HG03565 (cell line): ENCODE data around the gene DPF1.
A peak's percentile ranks its signal among the peaks of the same experiment; 100 is the strongest.
"Not testable (repeated sequence)": the region's sequence is repeated elsewhere in the genome, so short reads cannot be mapped to it uniquely, and the experiment has no call there.

ENCODE experiments used
- ATAC-seq: cut with Tn5 transposase; IDR thresholded peaks from one replicate; pipeline ENCODE4 v1.9.1; 2021; ENCODE audit warnings: mild to moderate bottlenecking, moderate library complexity; ENCODE audit not compliant: unreplicated experiment

DPF1 gene

DNA sequence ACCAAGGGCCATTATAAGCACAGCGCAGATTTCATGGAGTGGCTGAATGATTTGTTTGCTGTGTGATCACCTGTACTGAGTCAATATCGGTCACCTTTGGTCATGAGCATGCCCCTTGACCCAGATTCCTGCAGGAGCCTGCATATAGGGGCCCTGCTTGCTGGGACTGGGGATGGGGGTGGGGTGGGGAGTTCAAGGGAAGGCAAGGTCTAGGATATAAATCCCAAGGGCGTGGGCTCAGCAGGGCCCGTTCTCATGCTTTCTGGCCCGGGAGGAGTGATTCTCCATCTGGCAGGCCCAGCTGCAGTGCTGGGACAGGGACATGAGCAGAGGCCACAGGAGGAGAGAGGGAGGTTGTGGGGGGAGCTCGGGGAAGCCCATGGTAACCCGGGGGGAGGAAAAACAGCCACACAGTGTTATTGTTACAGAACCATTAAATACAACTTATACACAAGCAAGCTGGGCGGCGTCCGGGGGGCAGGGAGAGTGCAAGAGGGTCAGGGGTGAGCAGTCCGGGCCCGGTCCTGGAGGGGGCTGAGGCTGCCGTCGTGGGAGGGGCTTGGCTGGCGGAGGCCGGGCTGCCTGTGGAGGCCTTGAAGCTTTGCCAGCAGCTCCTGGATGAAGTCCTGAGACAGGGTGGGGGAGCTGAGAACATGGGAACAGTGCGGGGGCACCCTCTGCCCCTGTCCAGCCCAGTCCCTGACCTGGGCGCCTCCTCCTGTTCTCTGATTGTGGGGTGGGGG is 27.0 kb upstream of the DPF1 start:
- no peak for ATAC-seq

DNA sequence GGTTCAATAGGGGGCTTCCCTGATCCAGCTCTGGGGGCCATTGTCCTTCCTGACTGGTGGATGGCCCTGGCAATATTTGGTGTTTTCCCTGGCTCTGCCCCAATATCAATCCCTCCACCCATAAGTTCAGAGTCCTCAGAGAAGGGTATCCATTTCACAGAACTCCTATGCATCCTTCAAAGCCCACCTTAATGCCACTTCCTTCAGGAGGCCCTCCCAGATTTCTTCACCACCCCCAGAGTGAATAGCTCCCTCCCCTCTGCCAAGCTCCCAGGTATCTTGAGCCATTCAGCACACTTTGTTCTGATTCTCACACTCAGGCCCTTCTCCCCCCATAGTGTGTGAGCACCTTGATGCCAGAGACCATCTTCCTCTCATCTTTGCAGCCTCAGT is 26.4 kb upstream of the DPF1 start:
- ATAC-seq: no peak

DNA sequence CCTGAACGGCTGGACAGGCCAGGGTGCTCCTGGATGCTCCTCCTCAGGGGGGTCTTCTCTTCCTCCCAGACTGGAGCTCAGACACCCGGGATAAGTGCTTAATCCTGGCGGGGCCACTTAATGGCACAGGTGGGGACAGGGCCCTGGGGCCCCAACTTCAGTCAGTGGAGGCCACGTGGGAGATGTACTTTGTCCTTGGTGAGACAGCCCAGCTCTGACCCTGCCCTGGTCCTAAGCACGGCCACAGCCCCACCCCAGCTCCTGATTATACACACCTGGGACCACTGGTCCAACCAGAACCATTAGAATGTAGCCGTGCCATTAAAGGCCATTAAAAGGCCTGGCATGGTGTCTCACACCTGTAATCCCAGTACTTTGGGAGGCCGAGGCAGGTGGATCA is 24.4 kb upstream of the DPF1 start:
- no peak for ATAC-seq

DNA sequence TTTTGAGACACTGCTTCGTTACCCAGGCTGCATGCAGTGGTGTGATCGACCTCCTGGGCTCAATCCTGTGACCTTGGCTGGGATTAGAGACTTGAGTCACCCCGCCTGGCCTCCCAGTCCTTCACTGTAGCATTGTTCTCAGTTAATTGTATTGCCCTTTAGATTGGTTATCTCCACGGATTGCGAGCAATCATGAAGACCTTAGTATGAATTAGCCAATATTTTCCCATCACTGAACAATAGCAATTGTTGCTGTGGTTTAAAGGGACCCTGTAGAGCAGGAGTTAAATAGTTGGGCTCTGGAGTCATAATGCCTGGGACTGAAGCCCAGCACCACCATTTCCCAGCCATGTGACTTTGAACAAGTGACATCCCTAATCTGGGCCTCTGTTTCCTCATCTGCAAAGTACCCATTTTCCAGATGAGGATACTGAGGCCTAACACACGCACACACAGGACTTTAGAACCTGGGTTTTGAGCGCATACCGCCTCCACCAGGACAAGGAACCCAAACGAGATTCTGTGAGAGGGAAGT is 23.8 kb upstream of the DPF1 start:
- ATAC-seq: no peak

DNA sequence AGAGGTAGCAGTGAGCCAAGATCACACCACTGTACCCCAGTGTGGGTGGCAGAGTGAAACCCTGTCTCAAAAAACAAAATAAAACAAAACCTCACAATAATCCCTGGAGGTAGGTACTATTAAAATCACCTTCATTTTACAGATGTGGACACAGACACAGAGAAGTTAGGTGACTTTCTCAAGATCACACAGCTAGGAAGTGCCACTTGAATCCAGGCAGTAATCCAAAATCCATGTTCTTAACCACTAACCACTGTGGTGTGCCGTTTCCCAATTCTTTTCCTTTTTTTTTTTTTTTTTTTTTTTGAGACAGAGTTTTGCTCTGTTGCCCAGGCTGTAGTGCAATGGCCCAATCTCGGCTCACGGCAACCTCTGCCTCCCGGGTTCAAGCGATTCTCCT is 23.1 kb upstream of the DPF1 start:
- ATAC-seq: no peak

DNA sequence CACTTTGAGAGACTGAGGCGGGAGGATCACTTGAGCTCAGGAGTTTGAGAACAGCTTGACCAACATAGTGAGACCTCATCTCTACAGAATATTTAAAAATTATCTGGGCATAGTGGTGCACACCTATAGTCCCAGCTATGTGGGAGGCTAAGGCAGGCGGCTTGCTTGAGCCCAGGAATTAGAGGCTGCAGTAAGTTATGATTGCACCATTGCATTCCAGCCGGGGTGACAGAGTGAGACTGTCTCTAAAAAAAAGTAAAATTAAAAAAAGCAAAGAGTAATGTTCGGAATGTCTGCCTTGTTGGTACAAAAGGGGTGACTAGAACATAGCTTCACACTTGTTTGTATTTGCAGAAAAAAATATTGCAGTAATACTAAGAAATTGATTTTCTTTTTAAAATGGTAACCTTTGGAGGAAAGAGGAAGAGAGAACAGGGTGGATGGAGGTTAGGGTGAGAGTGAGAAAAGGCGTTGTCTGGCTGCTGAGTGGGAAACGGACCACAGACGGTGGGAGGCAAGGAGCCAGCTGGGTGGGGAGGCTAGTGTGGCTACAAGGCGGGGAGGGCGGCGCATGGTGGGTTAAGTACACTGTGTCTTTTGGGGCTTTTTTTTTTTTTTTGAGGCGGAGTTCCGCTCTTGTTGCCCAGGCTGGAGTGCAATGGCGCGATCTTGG is 21.9 kb upstream of the DPF1 start:
- ATAC-seq: no peak

DNA sequence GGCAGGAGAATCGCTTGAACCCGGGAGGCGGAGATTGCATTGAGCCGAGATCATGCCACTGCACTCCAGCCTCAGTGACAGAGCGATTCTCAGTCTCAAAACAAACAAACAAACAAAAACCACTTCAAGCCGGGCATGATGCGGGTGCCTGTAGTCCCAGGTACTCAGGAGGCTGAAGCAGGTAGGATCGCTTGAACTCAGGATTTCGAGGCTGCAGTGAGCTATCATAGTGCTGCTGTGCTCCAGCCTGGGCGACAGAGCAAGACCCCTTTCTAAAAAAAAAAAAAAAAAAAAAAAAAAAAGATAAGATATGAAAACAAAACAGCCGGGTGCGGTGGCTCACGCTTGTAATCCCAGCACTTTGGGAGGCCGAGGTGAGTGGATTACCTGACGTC is 19.3 kb upstream of the DPF1 start:
- ATAC-seq: no peak

DNA sequence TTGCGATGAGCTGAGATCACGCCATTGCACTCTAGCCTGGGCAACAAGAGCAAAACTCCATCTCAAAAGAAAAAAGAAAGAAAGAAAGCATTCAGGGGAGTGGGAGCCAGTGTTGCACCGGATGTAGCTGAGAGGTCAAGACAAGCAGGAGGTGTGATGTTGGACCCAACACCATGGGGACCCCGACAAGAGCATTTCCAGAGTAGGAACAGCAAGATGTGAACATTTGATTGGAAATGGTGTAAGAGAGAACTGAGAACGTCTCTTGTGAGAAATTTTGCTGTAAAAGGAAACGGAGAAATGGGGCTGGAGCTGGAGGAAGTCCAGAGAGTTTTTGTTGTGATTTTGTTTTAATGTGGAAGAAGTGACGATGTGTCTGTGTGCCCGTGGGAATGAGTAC is 15.8 kb upstream of the DPF1 start:
- no peak for ATAC-seq

DNA sequence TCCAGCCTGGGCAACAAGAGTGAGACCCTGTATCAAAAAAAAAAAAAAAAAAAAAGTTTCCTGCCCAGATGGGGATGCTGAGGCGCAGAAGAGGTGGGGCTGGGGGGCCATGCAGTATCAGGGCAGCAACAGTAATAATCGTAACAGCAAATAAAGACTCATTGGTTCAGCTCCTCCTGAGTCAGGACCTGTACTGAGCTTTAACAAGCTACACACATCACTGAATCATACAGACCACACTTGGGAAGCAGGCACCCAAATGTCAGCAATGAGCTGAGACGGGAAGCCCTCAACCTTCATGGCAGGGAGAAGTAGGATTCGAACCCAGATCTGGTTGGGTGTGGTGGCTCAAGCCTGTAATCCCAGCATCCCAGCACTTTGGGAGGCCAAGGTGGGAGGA is 10.6 kb upstream of the DPF1 start:
- ATAC-seq: no peak

DNA sequence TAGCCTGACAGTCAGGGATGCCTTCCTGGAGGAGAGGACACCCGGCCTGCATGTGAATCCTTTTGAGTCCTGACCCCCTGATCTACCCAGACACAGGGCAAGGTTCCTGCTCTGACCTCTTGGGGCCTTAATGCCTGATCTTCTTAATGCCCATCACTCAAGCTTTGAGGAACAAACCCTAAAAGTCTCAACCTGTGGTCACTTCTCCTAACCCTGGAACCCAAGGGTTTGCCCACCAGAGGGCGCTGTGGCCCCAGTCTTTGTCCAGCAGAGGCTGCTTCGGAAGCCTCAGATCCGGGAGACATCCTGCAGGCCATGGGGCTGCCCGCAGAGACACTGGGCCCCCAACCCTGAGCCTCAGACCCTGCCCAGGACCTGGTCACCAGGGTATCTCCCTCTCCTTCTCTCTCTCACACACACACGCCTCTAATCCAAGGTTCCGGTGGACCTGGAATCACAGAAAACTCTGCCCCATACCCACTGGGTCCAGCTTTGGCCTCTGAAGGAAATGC is 9.8 kb upstream of the DPF1 start:
- no peak for ATAC-seq

DNA sequence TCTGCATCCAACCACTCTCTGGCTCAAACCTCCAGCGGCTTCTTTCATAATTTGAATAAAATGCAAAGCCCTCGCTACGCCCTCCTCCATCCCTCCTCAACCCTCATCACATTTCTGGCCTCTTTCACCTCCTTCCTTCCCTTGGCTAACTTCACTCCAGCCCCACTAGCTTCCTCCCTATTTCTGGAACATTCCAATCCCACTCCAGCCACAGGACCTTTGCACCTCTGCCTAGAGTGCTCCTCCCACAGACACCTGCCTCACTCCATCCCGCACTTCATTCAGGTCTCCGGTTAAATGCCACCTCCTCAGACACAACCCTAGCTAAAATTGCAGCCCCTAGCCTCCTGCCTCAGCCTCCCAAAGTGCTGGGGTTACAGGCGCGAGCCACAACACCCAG is 7.9 kb upstream of the DPF1 start:
- no peak for ATAC-seq

DNA sequence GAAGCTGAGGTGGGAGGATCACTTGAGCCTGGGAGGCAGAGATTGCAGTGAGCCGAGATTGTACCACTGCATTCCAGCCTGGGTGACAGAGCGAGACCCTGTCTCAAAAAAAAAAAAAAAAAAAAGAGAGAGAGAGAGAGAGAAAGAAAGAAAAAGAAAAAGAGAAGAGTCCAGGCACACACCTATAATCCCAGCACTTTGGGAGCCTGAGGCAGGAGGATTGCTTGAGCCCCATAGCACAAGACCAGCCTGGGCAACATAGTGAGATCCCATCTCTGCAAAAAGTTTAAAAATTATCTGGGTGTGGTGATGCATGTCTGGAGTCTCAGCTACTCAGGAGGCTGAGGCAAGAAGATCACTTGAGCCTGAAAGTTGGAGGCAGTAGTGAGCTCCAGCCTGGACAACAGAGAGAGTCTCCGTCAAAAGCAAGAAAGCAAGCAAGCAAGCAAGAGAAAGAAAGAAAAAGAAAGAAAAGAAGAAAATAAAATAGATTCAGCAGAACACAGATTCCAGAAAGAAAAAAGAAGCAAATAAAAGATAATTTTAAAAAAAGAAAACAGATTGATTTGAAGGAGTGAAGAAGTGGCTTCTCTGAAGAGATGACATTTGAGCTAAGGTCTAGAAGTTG is 6.6 kb upstream of the DPF1 start:
- ATAC-seq: not testable (repeated sequence)

DNA sequence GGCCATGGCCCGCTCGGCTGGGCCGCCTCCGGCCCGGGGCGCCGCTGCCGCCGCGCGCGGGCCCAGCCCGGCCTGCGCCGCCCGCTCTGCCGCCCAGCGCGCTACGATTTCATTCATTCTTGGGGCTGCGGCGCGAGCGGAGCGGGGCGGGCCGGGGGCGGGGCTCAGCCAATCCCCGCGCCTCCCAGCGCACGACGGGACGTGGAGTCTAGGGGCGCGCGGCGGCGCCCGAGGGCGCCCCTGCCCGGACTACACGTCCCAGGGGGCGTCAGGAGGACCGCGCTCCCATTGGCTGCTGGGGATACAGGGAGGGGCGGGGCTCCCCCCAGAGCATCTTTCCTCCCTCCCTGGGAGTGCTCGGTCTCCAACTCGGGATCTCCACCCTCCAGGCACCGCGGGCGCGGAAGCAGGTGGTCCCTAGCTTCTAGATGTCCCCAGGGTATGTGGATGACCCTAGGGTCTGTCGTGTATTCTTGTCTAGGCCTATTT is 5.6 kb upstream of the DPF1 start:
- peak; percentile 66 for ATAC-seq

DNA sequence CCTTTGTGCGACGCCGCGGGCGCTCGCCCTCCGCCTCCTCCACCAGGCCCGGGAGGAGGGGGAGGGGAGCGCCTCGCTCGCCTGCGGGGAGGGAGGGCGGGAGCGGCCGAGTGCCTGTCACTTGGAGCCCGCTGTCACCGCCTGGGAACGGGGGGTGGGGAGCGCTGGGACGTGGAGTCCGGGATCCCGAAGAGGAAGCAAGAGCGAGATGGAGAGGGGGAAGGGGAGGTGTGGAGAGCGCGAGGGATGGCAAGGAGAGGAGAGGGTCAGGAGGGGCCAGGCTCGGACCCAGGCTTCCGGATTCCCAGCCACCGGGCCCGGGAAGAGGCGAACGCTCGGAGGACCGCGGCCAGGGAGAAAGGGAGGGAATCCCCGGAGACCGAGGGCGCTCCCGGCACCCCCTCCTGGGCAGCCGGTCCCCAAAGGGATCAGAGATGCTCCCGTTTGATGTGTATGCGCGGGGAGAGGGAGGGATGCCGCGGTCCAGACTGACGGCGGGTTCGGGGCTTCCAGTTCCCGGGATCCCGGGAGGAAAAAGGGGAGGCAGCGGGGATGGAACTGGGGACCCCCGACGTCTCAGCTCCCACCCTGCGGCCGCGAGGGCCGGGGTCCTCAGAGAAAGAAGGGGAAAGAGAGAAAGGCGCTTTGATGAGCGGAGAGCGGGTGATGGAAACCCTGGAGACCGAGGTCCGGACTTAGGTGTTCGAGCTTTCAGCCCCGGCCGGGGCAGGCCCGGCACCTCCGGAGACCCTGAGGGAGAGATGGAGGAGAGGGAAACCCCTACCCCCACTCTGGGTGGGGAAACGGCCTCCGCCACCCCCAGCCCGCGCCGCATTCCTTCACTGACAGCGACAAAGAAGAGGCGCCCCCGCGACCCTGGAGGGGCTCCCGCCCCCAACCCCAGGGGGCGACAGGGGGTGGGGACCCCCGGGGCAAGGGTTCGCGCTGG is 4.7 kb upstream of the DPF1 start:
- ATAC-seq: no peak

DNA sequence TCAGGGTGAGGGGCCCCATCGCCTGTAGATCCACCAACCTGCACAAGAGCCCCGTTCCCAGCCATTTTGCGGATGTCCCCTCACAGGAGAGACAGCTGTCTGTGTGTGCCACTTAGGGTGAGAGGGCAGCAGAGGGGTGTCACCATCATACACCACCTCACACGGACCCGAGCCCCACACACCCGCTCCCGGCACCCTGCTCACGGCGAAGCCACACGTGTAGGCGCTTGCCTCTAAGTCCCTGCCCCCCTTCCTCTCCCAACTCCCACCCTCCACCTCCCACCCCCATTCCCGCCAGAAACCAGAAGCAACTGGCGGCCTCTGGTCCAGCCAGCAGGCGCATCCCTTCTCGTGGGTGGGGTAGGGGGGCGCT is 4.0 kb upstream of the DPF1 start:
- ATAC-seq: no peak

DNA sequence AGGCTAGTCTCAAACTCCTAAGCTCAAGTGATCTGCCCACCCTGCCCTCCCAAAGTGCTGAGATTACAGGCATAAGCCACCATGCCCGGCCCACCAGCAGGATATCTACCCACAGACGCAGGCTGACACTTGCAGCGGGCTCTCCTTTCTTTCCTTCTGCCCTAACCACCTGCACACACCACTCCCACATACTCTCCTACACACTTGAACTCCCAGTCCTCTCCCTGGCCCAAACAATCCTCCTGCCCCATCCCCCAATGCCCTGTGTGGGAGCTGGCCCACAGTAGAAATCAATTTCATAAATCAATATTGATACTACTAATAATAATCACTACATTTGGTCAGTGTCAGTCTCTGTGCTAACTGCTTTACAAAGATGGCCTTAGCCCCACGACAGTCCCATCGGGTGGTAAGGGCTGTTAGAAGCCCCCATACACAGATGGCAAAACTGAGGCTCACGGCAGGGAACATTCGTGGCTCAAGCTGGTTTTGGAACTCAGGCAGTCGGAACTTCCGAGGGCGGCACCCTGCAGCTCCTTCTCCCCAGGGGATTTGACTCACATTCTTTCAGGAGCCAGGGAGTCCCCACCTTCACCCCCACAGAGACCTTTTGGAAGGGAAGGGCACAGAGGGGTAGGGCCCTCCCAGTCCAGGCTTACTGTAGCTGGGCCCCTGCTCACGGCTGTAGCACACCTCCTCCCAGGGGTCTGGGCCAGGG is 3.4 kb upstream of the DPF1 start:
- ATAC-seq: no peak

DNA sequence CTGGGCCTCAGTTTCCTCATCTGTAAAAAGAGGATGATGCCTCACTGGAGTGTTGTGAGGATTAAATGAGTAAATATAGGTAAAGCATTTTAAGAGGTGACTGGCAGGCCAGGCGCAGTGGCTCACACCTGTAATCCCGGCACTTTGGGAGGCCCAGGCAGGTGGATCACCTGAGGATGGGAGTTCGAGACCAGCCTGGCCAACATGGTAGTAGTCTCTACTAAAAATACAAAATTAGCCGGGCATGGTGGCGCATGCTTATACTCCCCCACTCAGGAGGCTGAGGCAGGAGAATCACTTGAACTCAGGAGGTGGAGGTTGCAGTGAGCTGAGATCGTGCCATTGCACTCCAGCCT is 819 bp upstream of the DPF1 start:
- not testable (repeated sequence) for ATAC-seq

DNA sequence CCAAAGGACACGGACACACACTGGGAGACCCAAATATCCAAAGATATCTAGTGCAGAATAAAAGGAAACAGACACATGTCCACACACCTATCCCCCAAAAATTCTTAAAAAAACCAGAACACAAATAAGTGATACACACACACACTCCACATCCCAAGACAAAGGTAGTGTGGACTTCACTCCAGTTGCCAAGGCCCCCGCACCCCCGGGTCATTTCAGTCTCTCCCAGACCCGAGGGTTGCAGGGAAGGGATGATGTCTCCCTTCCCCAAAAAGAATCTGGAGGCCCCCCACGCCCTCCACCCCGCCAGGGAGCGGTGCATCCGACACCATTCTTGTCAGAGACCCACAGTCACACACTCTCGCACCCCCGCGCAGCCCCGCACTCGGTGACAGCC is 407 bp downstream of the DPF1 start:
- ATAC-seq: no peak

DNA sequence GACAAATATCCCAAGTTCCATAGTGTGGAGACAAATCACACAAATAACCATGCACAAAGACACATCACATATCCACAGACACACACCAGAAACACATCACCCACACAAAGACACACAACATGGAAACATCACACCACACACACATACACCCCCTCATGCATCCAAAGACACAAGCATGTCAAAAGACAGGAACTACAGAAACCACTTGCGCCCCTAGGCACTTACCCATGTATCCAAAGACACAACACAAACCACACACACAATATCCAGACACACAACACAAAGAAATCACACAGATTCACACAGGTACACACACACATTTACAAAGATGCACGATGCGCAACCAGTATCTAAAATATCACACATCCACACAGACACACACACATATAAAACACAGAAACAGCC is 901 bp downstream of the DPF1 start:
- ATAC-seq: no peak
